ENCODE results near the gene SLC6A6. TPM values are rescaled to one million over a fixed set of nuclear protein-coding genes. Genes with fewer than 3 reads are reported as not detected.

SLC6A6 gene
- total RNA-seq, 4 donors from 2014 or later = 15.0 to 36.2 (median 23.7) TPM

DNA sequence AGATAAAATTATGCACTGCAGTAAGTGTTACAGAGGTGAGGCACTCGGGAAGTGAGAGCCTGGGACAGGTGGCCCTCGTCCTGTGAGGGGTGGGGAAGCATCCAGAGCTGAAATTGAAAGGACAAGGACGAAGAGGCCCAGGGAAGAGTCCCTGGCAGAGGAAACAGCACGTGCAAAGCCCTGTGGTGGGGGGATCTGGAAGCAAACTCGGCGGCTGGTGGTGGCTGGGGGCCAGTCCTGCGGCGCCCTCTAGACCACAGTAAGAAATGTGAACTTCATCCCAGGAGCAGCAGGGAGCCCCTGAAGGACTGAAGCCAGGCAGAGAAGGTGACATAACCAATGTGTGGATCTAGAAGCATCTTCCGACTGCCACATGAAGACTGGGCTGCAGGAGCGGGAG lies 94.9 kb downstream of the SLC6A6 start:
- no peak for DNase-seq (ENCODE audit: extremely low spot score)
- Histone ChIP-seq H3K9me3 (peaks cover 0 to 14% (median 5%) of the 10 kb centered on the region in 4 donors), H3K4me3 (no peak overlapping the region), H3K27me3 (no peaks in the 10 kb centered on the region), H3K27ac (replicated peaks in 1 of 4) (no peak overlapping the region), H3K36me3 (peaks cover 0 to 52% (median 4%) of the 10 kb centered on the region in 4 donors), H3K4me1 (no peaks in the 10 kb centered on the region)
- TF ChIP-seq POLR2A (IDR thresholded peaks at IDR 0.05; ENCODE audit: low read depth) (no peak), EP300 (IDR thresholded peaks at IDR 0.05) (no peak), POLR2AphosphoS5 (IDR thresholded peaks at IDR 0.05) (no peak)
- TF ChIP-seq, protein P1, sequence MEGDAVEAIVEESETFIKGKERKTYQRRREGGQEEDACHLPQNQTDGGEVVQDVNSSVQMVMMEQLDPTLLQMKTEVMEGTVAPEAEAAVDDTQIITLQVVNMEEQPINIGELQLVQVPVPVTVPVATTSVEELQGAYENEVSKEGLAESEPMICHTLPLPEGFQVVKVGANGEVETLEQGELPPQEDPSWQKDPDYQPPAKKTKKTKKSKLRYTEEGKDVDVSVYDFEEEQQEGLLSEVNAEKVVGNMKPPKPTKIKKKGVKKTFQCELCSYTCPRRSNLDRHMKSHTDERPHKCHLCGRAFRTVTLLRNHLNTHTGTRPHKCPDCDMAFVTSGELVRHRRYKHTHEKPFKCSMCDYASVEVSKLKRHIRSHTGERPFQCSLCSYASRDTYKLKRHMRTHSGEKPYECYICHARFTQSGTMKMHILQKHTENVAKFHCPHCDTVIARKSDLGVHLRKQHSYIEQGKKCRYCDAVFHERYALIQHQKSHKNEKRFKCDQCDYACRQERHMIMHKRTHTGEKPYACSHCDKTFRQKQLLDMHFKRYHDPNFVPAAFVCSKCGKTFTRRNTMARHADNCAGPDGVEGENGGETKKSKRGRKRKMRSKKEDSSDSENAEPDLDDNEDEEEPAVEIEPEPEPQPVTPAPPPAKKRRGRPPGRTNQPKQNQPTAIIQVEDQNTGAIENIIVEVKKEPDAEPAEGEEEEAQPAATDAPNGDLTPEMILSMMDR (IDR thresholded peaks at IDR 0.05) = no peak
- 64% methylated on average over 10 of the region's 10 CpGs for WGBS
- intact Hi-C loops (cut with DNase I) = no loop called here

DNA sequence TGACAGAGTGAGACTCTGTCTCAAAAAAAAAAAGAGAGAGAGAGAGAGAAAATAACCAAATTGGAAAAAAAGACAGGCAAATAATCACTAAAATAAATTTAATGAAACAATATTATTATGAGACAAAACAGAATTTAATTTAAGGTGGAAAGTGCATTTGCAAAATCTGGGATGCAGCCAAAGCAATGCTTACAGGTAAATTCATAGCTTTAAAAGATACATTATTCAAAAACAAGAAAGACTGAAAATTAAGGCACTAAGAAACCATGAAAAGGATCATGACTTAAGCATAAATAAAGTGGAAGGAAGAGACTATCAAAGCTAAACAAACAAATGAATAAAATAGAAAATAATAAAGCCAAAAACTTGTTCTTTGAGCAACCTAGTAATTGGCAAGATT lies 100.1 kb downstream of the SLC6A6 start:
- Histone ChIP-seq H3K27me3 (peaks cover 0 to 5% (median 0%) of the 10 kb centered on the region in 4 donors), H3K36me3 (peaks cover 0 to 34% (median 0%) of the 10 kb centered on the region in 4 donors), H3K27ac (replicated peaks in 1 of 4) (no peak overlapping the region), H3K4me3 (no peak overlapping the region), H3K4me1 (no peaks in the 10 kb centered on the region), H3K9me3 (peaks cover 0 to 24% (median 11%) of the 10 kb centered on the region in 4 donors)
- DNase-seq (ENCODE audit: extremely low spot score) = no peak
- no peak for TF ChIP-seq POLR2AphosphoS5 (IDR thresholded peaks at IDR 0.05)
- no peak for TF ChIP-seq POLR2A (IDR thresholded peaks at IDR 0.05; ENCODE audit: low read depth)
- TF ChIP-seq, protein P1 (IDR thresholded peaks at IDR 0.05) = no peak
- no peak for TF ChIP-seq EP300 (IDR thresholded peaks at IDR 0.05)
- intact Hi-C loops (cut with DNase I) = no loop called here

DNA sequence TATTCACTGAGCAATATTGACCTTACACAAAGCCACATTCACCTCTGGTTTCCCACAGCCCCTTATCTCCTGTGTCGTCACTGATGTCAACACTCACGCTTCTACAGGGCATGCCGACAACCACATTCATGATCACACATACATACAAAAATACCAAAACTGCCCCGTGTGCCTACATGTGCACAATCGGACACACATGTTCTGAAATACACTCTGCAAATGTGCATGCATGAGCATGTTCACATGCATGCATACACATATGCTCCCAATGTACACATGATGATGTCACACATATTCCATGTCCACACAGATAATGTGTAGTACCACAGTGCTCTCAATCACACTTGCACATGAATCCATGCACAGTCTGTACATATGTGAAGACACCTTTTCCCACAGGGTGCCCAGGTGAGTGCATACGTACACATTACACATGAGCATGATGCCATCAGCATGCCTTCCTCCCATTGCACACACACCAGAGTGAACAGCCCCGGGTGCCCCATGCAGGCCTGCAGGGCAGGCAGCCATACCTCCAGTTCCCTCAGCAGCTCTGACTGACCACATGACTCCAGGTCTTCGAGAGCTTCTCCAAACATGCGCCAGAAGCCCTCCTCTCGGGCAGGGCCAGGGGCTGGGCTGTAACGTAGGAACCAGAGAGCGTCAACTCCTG lies 100.8 kb downstream of the SLC6A6 start:
- Histone ChIP-seq H3K27ac (replicated peaks in 1 of 4) (no peak overlapping the region), H3K9me3 (peaks cover 0 to 24% (median 11%) of the 10 kb centered on the region in 4 donors), H3K36me3 (peaks cover 0 to 33% (median 0%) of the 10 kb centered on the region in 4 donors), H3K4me1 (no peaks in the 10 kb centered on the region), H3K4me3 (no peak overlapping the region), H3K27me3 (peaks cover 0 to 11% (median 0%) of the 10 kb centered on the region in 4 donors)
- WGBS = 99% methylated on average over 6 of the region's 12 CpGs
- TF ChIP-seq EP300 (IDR thresholded peaks at IDR 0.05) (no peak), POLR2AphosphoS5 (IDR thresholded peaks at IDR 0.05) (no peak), POLR2A (IDR thresholded peaks at IDR 0.05; ENCODE audit: low read depth) (no peak)
- TF ChIP-seq, protein P1 (IDR thresholded peaks at IDR 0.05) = no peak
- intact Hi-C loops (cut with DNase I) = no loop called here
- DNase-seq (ENCODE audit: extremely low spot score) = no peak

DNA sequence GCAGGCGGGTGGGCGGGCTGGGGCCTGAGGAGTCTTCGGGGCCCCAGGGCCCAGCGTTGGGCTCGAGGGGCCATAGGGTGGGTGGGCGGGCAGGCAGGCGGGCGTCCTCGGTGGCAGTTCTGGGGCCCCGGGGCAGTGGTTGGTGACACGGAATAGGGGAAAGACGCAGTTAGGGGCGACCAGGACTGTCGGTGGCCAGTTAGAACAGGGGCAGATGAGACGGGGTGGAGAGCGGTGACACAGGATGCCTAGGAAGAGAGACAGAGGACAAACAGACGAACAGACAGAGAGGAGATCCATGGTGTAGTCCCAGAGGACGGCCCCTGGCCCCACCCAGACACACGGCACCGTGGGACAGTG lies 101.3 kb downstream of the SLC6A6 start:
- Histone ChIP-seq H3K4me1 (peaks cover 0 to 1% (median under 1%) of the 10 kb centered on the region in 4 donors), H3K9me3 (peaks cover 0 to 24% (median 11%) of the 10 kb centered on the region in 4 donors), H3K36me3 (peaks cover 0 to 32% (median 0%) of the 10 kb centered on the region in 4 donors), H3K4me3 (no peak overlapping the region), H3K27me3 (peaks cover 0 to 14% (median 0%) of the 10 kb centered on the region in 4 donors), H3K27ac (replicated peaks in 1 of 4) (no peak overlapping the region)
- TF ChIP-seq POLR2A (IDR thresholded peaks at IDR 0.05; ENCODE audit: low read depth) (no peak), POLR2AphosphoS5 (IDR thresholded peaks at IDR 0.05) (no peak), EP300 (IDR thresholded peaks at IDR 0.05) (no peak)
- TF ChIP-seq, protein P1 (IDR thresholded peaks at IDR 0.05) = no peak
- DNase-seq (ENCODE audit: extremely low spot score) = no peak
- intact Hi-C loops (cut with DNase I) = no loop called here
- WGBS = 93% methylated on average over 20 of the region's 20 CpGs
